ENCODE results near the gene ATRIP. TPM values are rescaled to one million over a fixed set of nuclear protein-coding genes. Genes with fewer than 3 reads are reported as not detected.

Gene ATRIP
- total and polyA plus RNA-seq, 10 of the 15 experiments (the other 5 are each of a cell fraction or from before 2014, with no cell fraction given) = 1.4 to 16.0 (median 10.1) TPM

DNA sequence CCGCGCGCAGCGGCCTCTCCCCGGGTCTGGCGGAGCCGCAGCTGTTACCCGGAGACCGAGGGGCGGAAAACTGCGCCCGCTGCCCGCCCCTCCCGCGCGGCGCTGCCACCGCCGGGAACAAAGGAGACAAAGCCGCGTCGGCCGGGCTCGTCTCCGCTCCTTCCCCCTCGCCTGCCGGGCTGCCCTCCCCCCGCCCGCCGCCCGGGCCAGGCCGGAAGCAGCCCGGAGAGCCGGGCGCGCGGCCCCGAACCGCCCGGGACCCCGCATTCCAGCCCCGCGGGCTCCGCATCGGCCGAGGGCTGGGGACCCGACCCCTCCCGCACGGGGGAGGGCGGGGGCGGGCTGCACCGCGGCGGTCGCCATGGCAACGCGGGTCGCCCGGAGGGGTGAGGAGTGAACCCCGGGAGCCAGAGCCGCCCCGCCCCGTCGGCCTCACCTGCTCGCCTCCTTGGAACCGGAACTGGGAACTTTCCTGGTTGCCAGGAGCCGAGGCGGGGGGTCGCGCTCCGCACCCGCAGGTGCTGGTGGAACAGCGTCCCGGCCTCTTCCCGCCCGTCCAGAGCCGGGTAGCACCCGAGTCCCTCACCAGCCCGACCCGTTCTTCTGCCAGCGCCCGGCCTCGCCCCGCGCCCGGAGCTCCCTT is 17.1 kb upstream of the ATRIP start (continued):
- TF ChIP-seq SIN3A (IDR thresholded peaks at IDR 0.05; ENCODE audit: low read depth, low read length) (no peak; the same call in 1 of the 2 replicates), CREB1 (IDR thresholded peaks at IDR 0.05; ENCODE audit: low read depth) (no peak)

DNA sequence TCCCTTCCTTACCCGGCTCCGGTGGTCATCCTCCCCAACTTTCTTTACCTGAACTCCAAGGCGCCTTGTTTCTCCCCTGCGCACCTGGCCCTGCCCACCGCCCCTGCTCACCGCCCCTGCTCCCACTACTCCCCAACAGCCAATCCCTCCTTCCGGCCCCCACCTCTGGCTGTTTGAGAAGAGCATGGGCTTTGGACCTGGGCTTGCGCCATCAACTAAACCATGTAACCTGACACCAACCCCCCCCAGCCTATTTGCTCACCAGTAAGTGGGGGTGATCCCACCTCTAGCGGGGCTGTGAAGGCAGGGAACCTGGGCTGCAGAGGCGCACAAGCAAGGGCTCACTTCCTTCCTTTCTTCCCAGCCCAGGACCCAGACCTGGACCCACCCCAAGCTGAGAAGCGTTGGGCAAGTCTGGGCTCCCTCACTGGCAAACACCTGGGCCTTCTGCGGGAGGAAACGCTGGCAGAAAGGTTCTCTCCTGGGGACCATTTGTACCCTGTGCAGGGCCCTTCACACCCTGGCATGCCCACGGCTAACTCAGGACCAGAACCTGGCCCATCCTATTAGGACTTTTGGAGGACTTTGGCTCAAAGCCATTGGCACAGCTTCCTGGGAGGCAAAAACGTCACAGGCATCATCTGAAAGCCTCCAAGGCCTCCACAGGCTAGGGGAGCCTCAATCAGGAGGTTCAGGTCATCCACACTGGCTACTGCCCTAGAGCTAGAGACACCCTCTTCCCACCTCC is 16.4 kb upstream of the ATRIP start, which contains the start of gene PLXNB1:
TSS of gene PLXNB1 (minus strand) at position 127 of the 748 bp plus-strand sequence. CDS start 5,475 bp downstream, outside the sequence.
- ATAC-seq = no peak
- no peak for FAIRE-seq
- no peak within 1 kb of the TSS for H3K27ac ChIP-seq (ENCODE audit: control insufficient read depth, insufficient read depth)
- peaks cover 27% of the 10 kb centered on the region for H3K4me1 ChIP-seq (ENCODE audit: control insufficient read depth, insufficient read depth, low read length)
- no TSS peak for BruUV-seq (replicated peaks)
- RAD21 ChIA-PET (ENCODE audit: unreplicated experiment) = interaction anchor here (0.6 to 1.8 kb wide), 2 partner anchors 10 to 29 kb away, joined by 3 to 6 read pairs; partner anchors contain the start of genes CCDC51 and TMA7
- no peak for DNase-seq (ENCODE audit: low read depth, low spot score)
- POLR2A ChIA-PET = interaction anchor here (0.5 kb wide), 1 partner anchor 1447 kb away, joined by 4 read pairs; no protein-coding TSS in a partner anchor
- H3K9me3 ChIP-seq (replicated peaks; ENCODE audit: control insufficient read depth, insufficient read depth, low read length) = no peaks in the 10 kb centered on the region
- 55% methylated on average over 13 of the region's 15 CpGs for WGBS (ENCODE audit: insufficient coverage, insufficient replicate concordance, low lambda C conversion rate, missing lambda C conversion rate)
- no peaks in the 10 kb centered on the region for H3K27me3 ChIP-seq (replicated peaks in 1 of 2; ENCODE audit: control insufficient read depth in 2 of 2, insufficient read depth in 2 of 2, low read length in 1 of 2)
- SMC1A ChIA-PET (ENCODE audit: uncharacterized antibody, unreplicated experiment) = interaction anchor here (1.2 to 11.5 kb wide), 2 partner anchors 28 to 29 kb away, joined by 4 to 287 read pairs; no protein-coding TSS in a partner anchor
- CTCF ChIA-PET = interaction anchor here (0.7 to 12.5 kb wide), 3 partner anchors 10 to 29 kb away, joined by 3 to 757 read pairs (median 9); partner anchors contain the start of genes CCDC51 and TMA7
- intact Hi-C loops (cut with micrococcal nuclease; ENCODE audit: unreplicated experiment) (no loop called here), in situ Hi-C loops (cut with MboI) (no loop called here)
- peak within 1 kb of the TSS; percentile 77 for H2AFZ ChIP-seq (ENCODE audit: control insufficient read depth, low read depth, low read length)
- peak within 1 kb of the TSS; percentile 68 for H3K4me3 ChIP-seq
- H3K9ac ChIP-seq (ENCODE audit: control insufficient read depth, insufficient read depth, low read length) = peak within 1 kb of the TSS; percentile 60; the same call in 1 of the 2 replicates
- peak within 1 kb of the TSS; percentile 77 for H3K4me2 ChIP-seq (ENCODE audit: control insufficient read depth, insufficient read depth)
- no peak for TF ChIP-seq NR2C1 (IDR thresholded peaks at IDR 0.05)
- TF ChIP-seq GABPA (IDR thresholded peaks at IDR 0.05; ENCODE audit: low read depth) = no peak
- TF ChIP-seq KAT2A (conservative IDR thresholded peaks at IDR 0.05; ENCODE audit: control insufficient read depth, low read depth, low read length) = no peak
- TF ChIP-seq, protein P1, sequence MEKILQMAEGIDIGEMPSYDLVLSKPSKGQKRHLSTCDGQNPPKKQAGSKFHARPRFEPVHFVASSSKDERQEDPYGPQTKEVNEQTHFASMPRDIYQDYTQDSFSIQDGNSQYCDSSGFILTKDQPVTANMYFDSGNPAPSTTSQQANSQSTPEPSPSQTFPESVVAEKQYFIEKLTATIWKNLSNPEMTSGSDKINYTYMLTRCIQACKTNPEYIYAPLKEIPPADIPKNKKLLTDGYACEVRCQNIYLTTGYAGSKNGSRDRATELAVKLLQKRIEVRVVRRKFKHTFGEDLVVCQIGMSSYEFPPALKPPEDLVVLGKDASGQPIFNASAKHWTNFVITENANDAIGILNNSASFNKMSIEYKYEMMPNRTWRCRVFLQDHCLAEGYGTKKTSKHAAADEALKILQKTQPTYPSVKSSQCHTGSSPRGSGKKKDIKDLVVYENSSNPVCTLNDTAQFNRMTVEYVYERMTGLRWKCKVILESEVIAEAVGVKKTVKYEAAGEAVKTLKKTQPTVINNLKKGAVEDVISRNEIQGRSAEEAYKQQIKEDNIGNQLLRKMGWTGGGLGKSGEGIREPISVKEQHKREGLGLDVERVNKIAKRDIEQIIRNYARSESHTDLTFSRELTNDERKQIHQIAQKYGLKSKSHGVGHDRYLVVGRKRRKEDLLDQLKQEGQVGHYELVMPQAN (conservative IDR thresholded peaks at IDR 0.05) = no peak
- no peak for TF ChIP-seq MYC (IDR thresholded peaks at IDR 0.05; ENCODE audit: insufficient read depth, insufficient read length, insufficient replicate concordance, low read length, severe bottlenecking)
- no peak for TF ChIP-seq SP1 (IDR thresholded peaks at IDR 0.05; ENCODE audit: low read depth, low read length)
- no peak for TF ChIP-seq IRF4 (IDR thresholded peaks at IDR 0.05; ENCODE audit: low read depth, low read length)
- no peak for TF ChIP-seq ZBED1 (IDR thresholded peaks at IDR 0.05; ENCODE audit: borderline replicate concordance)
- TF ChIP-seq CEBPB (IDR thresholded peaks at IDR 0.05; ENCODE audit: borderline replicate concordance in 1 of 2, low read depth in 2 of 2, low read length in 2 of 2) = no peak
- no peak for TF ChIP-seq ZNF274 (IDR thresholded peaks at IDR 0.05; ENCODE audit: insufficient read depth, insufficient read length)
- TF ChIP-seq POLR2AphosphoS5 (IDR thresholded peaks at IDR 0.05; ENCODE audit: low read length) = no peak
- no peak for TF ChIP-seq SMAD1 (IDR thresholded peaks at IDR 0.05; ENCODE audit: low read depth, partially characterized antibody)
- no peak for TF ChIP-seq KDM1A (IDR thresholded peaks at IDR 0.05; ENCODE audit: borderline replicate concordance)
- no peaks in the 10 kb centered on the region for H4K20me1 ChIP-seq (ENCODE audit: control insufficient read depth, insufficient read depth)
- no peaks in the 10 kb centered on the region for H3K79me2 ChIP-seq (ENCODE audit: control insufficient read depth, insufficient read depth, low read length)
- H3K36me3 ChIP-seq (ENCODE audit: control insufficient read depth in 2 of 2, insufficient read depth in 2 of 2, low read length in 1 of 2) = peaks cover 2 to 16% of the 10 kb centered on the region in 2 experiments; a peak in 2 of 4 replicates

All from GM12878 (cell line).